Hematopoietic multipotent progenitor cell (in vitro differentiated cells): ENCODE measurements around the gene SDHAF1. TPM values are rescaled to one million over a fixed set of nuclear protein-coding genes. Genes with fewer than 3 reads are reported as not detected.

Experiments
- small RNA-seq: library from RNA; depleted of rRNA; stranded (forward); fragments of <200 nt; gene quantifications from one replicate; pipeline ENCODE3, GENCODE V24; 2012
- total RNA-seq: library from RNA; depleted of rRNA; stranded (reverse); fragments of >200 nt; gene quantifications from one replicate; pipeline ENCODE4 v1.2.3, GENCODE V29; 2012

Gene SDHAF1
- total RNA-seq, 1 donor, result 34.7 TPM

Small RNA genes within 50 kb of the gene (small RNA-seq; reads per million reads assigned to genes)
- not detected for gene AF038458.1

Other genes starting within 250 kb of the SDHAF1 start
- gene U2AF1L4, start 249.8 kb upstream of the SDHAF1 start, total RNA-seq, result 12.1 TPM
- 14.3 TPM for gene PSENEN, start 249.5 kb upstream of the SDHAF1 start, total RNA-seq
- gene LIN37, start 246.6 kb upstream of the SDHAF1 start, total RNA-seq, result 11.6 TPM
- 0.27 TPM for gene HSPB6, start 238.2 kb upstream of the SDHAF1 start, total RNA-seq
- 13.5 TPM for gene PROSER3, start 237.0 kb upstream of the SDHAF1 start, total RNA-seq
- gene ARHGAP33, start 219.6 kb upstream of the SDHAF1 start, total RNA-seq, result 37.2 TPM
- gene PRODH2, start 182.3 kb upstream of the SDHAF1 start, total RNA-seq, result not detected
- gene NPHS1, start 142.7 kb upstream of the SDHAF1 start, total RNA-seq, result not detected
- not detected for gene KIRREL2, start 138.3 kb upstream of the SDHAF1 start, total RNA-seq
- not detected for gene APLP1, start 126.6 kb upstream of the SDHAF1 start, total RNA-seq
- 50.1 TPM for gene NFKBID, start 94.6 kb upstream of the SDHAF1 start, total RNA-seq
- gene HCST, start 92.7 kb upstream of the SDHAF1 start, total RNA-seq, result 63.3 TPM
- gene TYROBP, start 86.9 kb upstream of the SDHAF1 start, total RNA-seq, result 25.0 TPM
- gene LRFN3, start 58.8 kb upstream of the SDHAF1 start, total RNA-seq, result 2.4 TPM
- gene SYNE4, start 13.6 kb downstream of the SDHAF1 start, total RNA-seq, result under 0.01 TPM
- gene ALKBH6, start 19.0 kb downstream of the SDHAF1 start, total RNA-seq, result 13.7 TPM
- 13.7 TPM for gene CLIP3, start 37.7 kb downstream of the SDHAF1 start, total RNA-seq
- gene THAP8, start 59.1 kb downstream of the SDHAF1 start, total RNA-seq, result 8.3 TPM
- gene WDR62, start 59.7 kb downstream of the SDHAF1 start, total RNA-seq, result 5.9 TPM
- not detected for gene OVOL3, start 116.0 kb downstream of the SDHAF1 start, total RNA-seq
- gene POLR2I, start 119.7 kb downstream of the SDHAF1 start, total RNA-seq, result 47.4 TPM
- 198 TPM for gene TBCB, start 120.3 kb downstream of the SDHAF1 start, total RNA-seq
- 573 TPM for gene CAPNS1, start 144.9 kb downstream of the SDHAF1 start, total RNA-seq
- gene COX7A1, start 157.3 kb downstream of the SDHAF1 start, total RNA-seq, result not detected
- gene ZNF565, start 219.5 kb downstream of the SDHAF1 start, total RNA-seq, result 3.2 TPM
- gene ZNF146, start 219.9 kb downstream of the SDHAF1 start, total RNA-seq, result 24.0 TPM